Activated gamma-delta T cell treated with Interleukin-2 at 50 U/mL for 16 hours (primary cell): ENCODE data around the gene BRMS1.
"Not testable (repeated sequence)": the region's sequence is repeated elsewhere in the genome, so short reads cannot be mapped to it uniquely, and the experiment has no call there.

Source experiments
- DNase-seq: peaks from one replicate; pipeline ENCODE4 v3.0.0-alpha.2; 2020

The BRMS1 gene

GRCh38 chr11:66321606-66322005 lies 23.3 kb downstream of the BRMS1 start:
- no peak for DNase-seq

GRCh38 chr11:66320748-66321147 lies 24.2 kb downstream of the BRMS1 start:
- not testable (repeated sequence) for DNase-seq

- DNase-seq: not testable (repeated sequence)
Observed at GRCh38 chr11:66320289-66320688, 24.6 kb downstream of the BRMS1 start.

- no peak for DNase-seq
Observed at GRCh38 chr11:66318600-66318970, 26.3 kb downstream of the BRMS1 start.

GRCh38 chr11:66317723-66318599 lies 26.9 kb downstream of the BRMS1 start:
- peak; percentile 84 for DNase-seq

GRCh38 chr11:66317322-66317722 lies 27.6 kb downstream of the BRMS1 start:
- peak; percentile 59 for DNase-seq

GRCh38 chr11:66316849-66317251 lies 28.1 kb downstream of the BRMS1 start, which contains the start of gene CD248:
Gene CD248 (minus strand): TSS chr11:66317044. CDS start chr11:66317027, 17 bp downstream.
- no peak for DNase-seq

- no peak for DNase-seq
Observed at GRCh38 chr11:66315921-66316811, 28.7 kb downstream of the BRMS1 start.

GRCh38 chr11:66315498-66315885 lies 29.4 kb downstream of the BRMS1 start:
- DNase-seq: no peak

- no peak for DNase-seq
Observed at GRCh38 chr11:66314561-66315497, 30.1 kb downstream of the BRMS1 start.

GRCh38 chr11:66314186-66314501 lies 30.8 kb downstream of the BRMS1 start:
- DNase-seq: no peak

- DNase-seq: no peak
Observed at GRCh38 chr11:66313321-66314185, 31.4 kb downstream of the BRMS1 start.

GRCh38 chr11:66312549-66313320 lies 32.2 kb downstream of the BRMS1 start:
- DNase-seq: peak; percentile 100

- peak; percentile 99 for DNase-seq
Observed at GRCh38 chr11:66311965-66312548, 32.8 kb downstream of the BRMS1 start.

GRCh38 chr11:66311470-66311964 lies 33.4 kb downstream of the BRMS1 start:
- no peak for DNase-seq

GRCh38 chr11:66310803-66311440 lies 34.0 kb downstream of the BRMS1 start:
- DNase-seq: not testable (repeated sequence)

GRCh38 chr11:66310324-66310723 lies 34.6 kb downstream of the BRMS1 start:
- no peak for DNase-seq

- DNase-seq: no peak
Observed at GRCh38 chr11:66309475-66309874, 35.4 kb downstream of the BRMS1 start.

- DNase-seq: no peak
Observed at GRCh38 chr11:66302656-66303055, 42.2 kb downstream of the BRMS1 start.

GRCh38 chr11:66299186-66299585 lies 45.7 kb downstream of the BRMS1 start:
- DNase-seq: no peak
